ENCODE data around the gene ECT2L. TPM values are rescaled to one million over a fixed set of nuclear protein-coding genes. Genes with fewer than 3 reads are reported as not detected.

Gene ECT2L
- total and polyA plus RNA-seq, 11 donors: 0.19 to 6.0 (median 1.9) TPM

DNA sequence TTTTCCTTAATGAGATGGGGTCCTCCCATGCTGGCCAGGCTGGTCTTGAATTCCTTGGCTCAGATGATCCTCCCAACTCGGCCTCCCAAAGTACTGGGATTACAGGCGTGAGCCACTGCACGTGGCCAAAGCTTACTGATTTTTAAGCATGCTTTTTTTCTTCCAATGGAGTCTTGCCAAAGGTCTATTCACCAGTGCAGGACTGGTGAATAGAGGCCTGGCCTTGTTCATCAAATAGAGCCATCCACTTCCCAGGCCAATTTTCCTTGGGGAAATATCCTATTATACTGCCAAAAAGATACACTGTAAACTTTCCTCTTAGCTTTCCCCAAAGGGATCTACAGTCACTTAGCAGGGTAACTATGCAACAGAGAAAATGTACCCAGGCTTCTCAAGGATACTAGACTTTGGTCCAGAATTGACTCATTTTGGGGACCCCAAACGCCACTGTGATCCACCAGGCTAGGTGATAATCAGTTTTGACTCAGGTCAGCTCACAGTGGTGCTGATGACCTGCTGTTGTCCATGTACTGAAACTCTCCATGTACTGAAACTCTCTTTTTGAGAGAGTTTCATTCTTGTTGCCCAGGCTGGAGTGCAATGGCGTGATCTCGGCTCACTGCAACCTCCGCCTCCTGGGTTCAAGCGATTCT is 100.3 kb downstream of the ECT2L start:
- H3K9me3 ChIP-seq: peaks cover 0 to 2% (median 0%) of the 10 kb centered on the region in 12 donors
- H3K36me3 ChIP-seq: peaks cover 0 to 38% (median 17%) of the 10 kb centered on the region in 9 donors
- ATAC-seq: no peak
- H3K4me1 ChIP-seq: peaks cover 0 to 10% (median 0%) of the 10 kb centered on the region in 12 donors
- H3K27me3 ChIP-seq: no peaks in the 10 kb centered on the region
- no peak overlapping the region for H3K4me3 ChIP-seq
- intact Hi-C loops (cut with DNase I): no loop called here
- WGBS, 4 donors: 86 to 87% (median 87%) methylated on average over 8 of the region's 8 CpGs
- TF ChIP-seq POLR2A (IDR thresholded peaks at IDR 0.05): no peak
- TF ChIP-seq, protein P1, sequence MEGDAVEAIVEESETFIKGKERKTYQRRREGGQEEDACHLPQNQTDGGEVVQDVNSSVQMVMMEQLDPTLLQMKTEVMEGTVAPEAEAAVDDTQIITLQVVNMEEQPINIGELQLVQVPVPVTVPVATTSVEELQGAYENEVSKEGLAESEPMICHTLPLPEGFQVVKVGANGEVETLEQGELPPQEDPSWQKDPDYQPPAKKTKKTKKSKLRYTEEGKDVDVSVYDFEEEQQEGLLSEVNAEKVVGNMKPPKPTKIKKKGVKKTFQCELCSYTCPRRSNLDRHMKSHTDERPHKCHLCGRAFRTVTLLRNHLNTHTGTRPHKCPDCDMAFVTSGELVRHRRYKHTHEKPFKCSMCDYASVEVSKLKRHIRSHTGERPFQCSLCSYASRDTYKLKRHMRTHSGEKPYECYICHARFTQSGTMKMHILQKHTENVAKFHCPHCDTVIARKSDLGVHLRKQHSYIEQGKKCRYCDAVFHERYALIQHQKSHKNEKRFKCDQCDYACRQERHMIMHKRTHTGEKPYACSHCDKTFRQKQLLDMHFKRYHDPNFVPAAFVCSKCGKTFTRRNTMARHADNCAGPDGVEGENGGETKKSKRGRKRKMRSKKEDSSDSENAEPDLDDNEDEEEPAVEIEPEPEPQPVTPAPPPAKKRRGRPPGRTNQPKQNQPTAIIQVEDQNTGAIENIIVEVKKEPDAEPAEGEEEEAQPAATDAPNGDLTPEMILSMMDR (IDR thresholded peaks at IDR 0.05): no peak
- no peak for DNase-seq
- no peak overlapping the region for H3K27ac ChIP-seq

DNA sequence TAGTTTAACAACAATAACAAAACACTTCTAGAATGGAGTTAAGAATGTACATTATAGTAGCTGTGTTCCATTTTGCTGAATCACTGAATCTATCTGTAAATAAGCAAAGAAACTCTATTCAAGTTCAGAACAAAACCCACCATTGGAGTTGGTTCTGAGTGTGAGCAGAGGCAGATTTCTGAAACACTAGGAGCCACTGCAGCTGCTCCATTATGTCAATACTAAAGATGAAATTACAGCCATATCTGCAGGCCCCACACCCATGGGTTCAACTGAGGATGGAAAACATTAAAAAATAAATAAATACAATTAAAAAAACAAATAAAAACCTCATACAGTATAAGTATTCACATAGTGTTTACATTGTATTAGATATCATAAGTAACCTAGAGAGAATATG is 101.1 kb downstream of the ECT2L start:
- TF ChIP-seq POLR2A (IDR thresholded peaks at IDR 0.05): no peak
- TF ChIP-seq, protein P1 (IDR thresholded peaks at IDR 0.05): no peak
- no peak for DNase-seq
- H3K4me3 ChIP-seq: no peak overlapping the region
- H3K27me3 ChIP-seq: no peaks in the 10 kb centered on the region
- H3K9me3 ChIP-seq: no peaks in the 10 kb centered on the region
- ATAC-seq: no peak
- H3K4me1 ChIP-seq: peaks cover 0 to 10% (median 0%) of the 10 kb centered on the region in 12 donors
- peaks cover 0 to 46% (median 25%) of the 10 kb centered on the region in 9 donors for H3K36me3 ChIP-seq
- intact Hi-C loops (cut with DNase I): no loop called here
- no peak overlapping the region for H3K27ac ChIP-seq

DNA sequence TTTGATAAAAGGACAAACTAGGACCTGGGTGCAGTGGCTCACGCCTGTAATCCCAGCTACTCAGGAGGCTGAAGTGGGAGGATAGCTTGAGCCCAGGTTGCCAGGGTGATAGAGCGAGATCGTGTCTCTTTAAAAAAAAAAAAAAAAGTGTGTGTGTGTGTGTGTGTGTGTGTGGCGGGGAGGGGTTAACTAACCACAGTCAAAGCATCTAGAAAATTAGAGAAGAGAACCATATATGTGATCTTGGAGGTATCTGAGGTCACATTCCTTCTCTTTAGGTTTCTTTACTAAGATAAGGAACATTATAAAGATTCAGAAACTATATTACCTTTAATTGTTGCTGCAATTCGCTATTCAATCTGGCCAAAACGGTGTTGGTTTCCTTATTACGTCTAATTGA is 111.3 kb downstream of the ECT2L start:
- peaks cover 0 to 3% (median 0%) of the 10 kb centered on the region in 12 donors for H3K4me1 ChIP-seq
- no peaks in the 10 kb centered on the region for H3K9me3 ChIP-seq
- H3K36me3 ChIP-seq: peaks cover 0 to 98% (median 93%) of the 10 kb centered on the region in 9 donors
- no peak overlapping the region for H3K4me3 ChIP-seq
- H3K27ac ChIP-seq: no peak overlapping the region
- ATAC-seq (no peak), DNase-seq (no peak)
- H3K27me3 ChIP-seq: no peaks in the 10 kb centered on the region
- TF ChIP-seq, protein P1 (IDR thresholded peaks at IDR 0.05): no peak
- no peak for TF ChIP-seq POLR2A (IDR thresholded peaks at IDR 0.05)
- WGBS, 4 donors: 87 to 88% (median 87%) methylated on average over 6 to 7 of the region's 7 CpGs
- intact Hi-C loops (cut with DNase I): loop anchor here in 3 of 10 donors (10.0 kb wide), 2 partner anchors 82 to 92 kb away; no protein-coding TSS in a partner anchor

DNA sequence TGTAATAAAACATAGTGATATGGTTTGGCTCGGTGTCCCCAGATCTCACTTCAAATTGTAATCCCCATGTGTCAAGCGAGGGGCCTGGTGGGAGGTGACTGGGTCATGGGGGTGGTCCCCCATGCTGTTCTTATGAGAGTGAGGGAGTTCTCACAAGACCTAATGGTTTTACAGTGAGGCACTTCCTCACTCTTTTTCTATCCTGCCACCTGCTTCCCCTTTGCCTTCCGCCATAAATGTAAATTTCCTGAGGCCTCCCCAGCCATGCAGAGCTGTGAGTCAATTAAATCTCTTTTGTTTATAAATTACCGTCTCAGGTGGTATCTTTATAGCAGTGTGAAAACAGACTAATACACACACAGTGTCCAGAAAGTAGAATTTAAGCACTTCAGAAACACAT is 113.6 kb downstream of the ECT2L start:
- Histone ChIP-seq H3K27ac (no peak overlapping the region), H3K36me3 (peaks cover 0 to 98% (median 93%) of the 10 kb centered on the region in 9 donors), H3K4me1 (peaks cover 0 to 3% (median 0%) of the 10 kb centered on the region in 12 donors), H3K27me3 (no peaks in the 10 kb centered on the region), H3K9me3 (no peaks in the 10 kb centered on the region), H3K4me3 (no peak overlapping the region)
- DNase-seq: no peak
- ATAC-seq: no peak
- 73 to 84% (median 79%) methylated on average over 4 of the region's 4 CpGs for WGBS, 4 donors
- TF ChIP-seq, protein P1 (IDR thresholded peaks at IDR 0.05): no peak
- TF ChIP-seq POLR2A (IDR thresholded peaks at IDR 0.05): no peak
- intact Hi-C loops (cut with DNase I): loop anchor here in 3 of 10 donors (10.0 kb wide), 2 partner anchors 85 to 95 kb away; no protein-coding TSS in a partner anchor

Measured in heart left ventricle (tissue), 16 donors.